HepG2 (cell line): ENCODE measurements around the gene PHF19. TPM values are rescaled to one million over a fixed set of nuclear protein-coding genes. Genes with fewer than 3 reads are reported as not detected.

Source experiments
- ATAC-seq: fragments of 200-7000 bp; cut with Tn5 transposase; 3 replicates; pipeline ENCODE4 v1.9.1; 2020; ENCODE audit warnings: mild to moderate bottlenecking, moderate library complexity
- BruUV-seq: library from RNA; stranded (reverse); fragments of 400-500 nt; replicated peaks from 2 replicates; lab custom pipeline; 2021; lab: Mats Ljungman, UMichigan
- CTCF ChIA-PET: fragments of 300-600 bp; formaldehyde crosslinking; extraction: SDS; loops from one replicate; lab custom pipeline; 2021; ENCODE audit warnings: low total read pairs, inconsistent platforms, low intra/inter-chr PET ratio; lab: Yijun Ruan, JAX
- POLR2A ChIA-PET: fragments of 350-600 bp; sonication (Branson Sonifier 250); formaldehyde crosslinking; loops from one replicate; lab custom pipeline; 2020; ENCODE audit warnings: antibody characterized with exemption, inconsistent platforms; lab: Yijun Ruan, JAX
- DNase-seq: peaks from one replicate; pipeline ENCODE4 v3.0.0-alpha.2; 2015; ENCODE audit warnings: low spot score
- FAIRE-seq: peaks from 3 replicates; lab custom pipeline; 2011; peaks lifted over from hg19 to GRCh38; lab: Jason Lieb, UNC
- H2AFZ ChIP-seq: one replicate; pipeline ENCODE4 v1.6.1; 2011; ENCODE audit warnings: low read length, inconsistent platforms
- H3K27ac ChIP-seq: fragments of 300-600 bp; 3 replicates; pipeline ENCODE4 v1.8.0; 2011; ENCODE audit warnings: mixed run types, mild to moderate bottlenecking, mixed read lengths, low read length, inconsistent platforms; ENCODE audit not compliant: insufficient read depth; ENCODE audit errors: extremely low read length
- H3K27me3 ChIP-seq, 2 experiments: fragments of 200-600 bp in 1 of 2; 2 replicates in 1 of 2; 3 replicates in 1 of 2; pipeline versions ENCODE4 v1.6.0 to v1.8.0; 2011; ENCODE audit warnings: low read length in 2 of 2, mild to moderate bottlenecking in 2 of 2, moderate library complexity in 2 of 2, inconsistent platforms in 1 of 2; ENCODE audit not compliant: insufficient read depth in 2 of 2, control insufficient read depth in 1 of 2
- H3K36me3 ChIP-seq, 2 experiments: fragments of 200-600 bp in 1 of 2; replicated peaks in 1 of 2; 2 replicates in 1 of 2; 3 replicates in 1 of 2; pipeline versions ENCODE4 v1.5.1 to v1.8.0; 2011; ENCODE audit warnings: low read length in 2 of 2, inconsistent platforms in 1 of 2; ENCODE audit not compliant: insufficient read depth in 2 of 2, control insufficient read depth in 1 of 2
- H3K4me1 ChIP-seq: 2 replicates; pipeline ENCODE4 v1.5.1; 2012; ENCODE audit warnings: low read length, inconsistent platforms; ENCODE audit not compliant: insufficient read depth
- H3K4me2 ChIP-seq: 2 replicates; pipeline ENCODE4 v1.6.0; 2011; ENCODE audit warnings: low read depth, low read length, inconsistent platforms
- H3K4me3 ChIP-seq, 3 experiments: fragments of 200-600 bp in 1 of 3; sonication (generic), shearing (Covaris generic) in 1 of 3; replicated peaks in 1 of 3; 2 replicates each; pipeline ENCODE4 v1.5.1; 2011 to 2016; ENCODE audit warnings: low read length in 3 of 3, inconsistent platforms in 2 of 3, low read depth in 2 of 3, mild to moderate bottlenecking in 2 of 3, control low read depth in 1 of 3, mixed read lengths in 1 of 3; ENCODE audit not compliant: insufficient read depth in 1 of 3
- H3K79me2 ChIP-seq: one replicate; pipeline ENCODE4 v1.6.1; 2011; ENCODE audit warnings: low read length, inconsistent platforms; ENCODE audit not compliant: insufficient read depth
- H3K9ac ChIP-seq: 2 replicates; pipeline ENCODE4 v1.6.0; 2011; ENCODE audit warnings: mild to moderate bottlenecking, low read depth, low read length, inconsistent platforms; ENCODE audit not compliant: insufficient read depth
- H3K9me3 ChIP-seq: 2 replicates; pipeline ENCODE4 v1.5.1; 2012; ENCODE audit warnings: mild to moderate bottlenecking, low read length
- H4K20me1 ChIP-seq: 2 replicates; pipeline ENCODE4 v1.6.0; 2011; ENCODE audit warnings: inconsistent platforms, mild to moderate bottlenecking, low read length, moderate library complexity; ENCODE audit not compliant: insufficient read depth
- ATF3 ChIP-seq: sonication (generic); formaldehyde crosslinking; IDR thresholded peaks from 2 replicates; pipeline ENCODE4 v1.4.0; 2020; ENCODE audit warnings: missing genetic modification reagents
- CEBPB ChIP-seq: IDR thresholded peaks from 2 replicates; pipeline ENCODE4 v1.6.1; 2011; ENCODE audit warnings: low read depth, low read length, improper control_type of control experiment, borderline replicate concordance
- DPF2 ChIP-seq: sonication (generic); formaldehyde crosslinking; IDR thresholded peaks from 2 replicates; pipeline ENCODE4 v1.4.0; 2020; ENCODE audit warnings: mild to moderate bottlenecking, low read depth, missing genetic modification reagents, borderline replicate concordance
- HOXA3 ChIP-seq: sonication (generic); formaldehyde crosslinking; IDR thresholded peaks from 2 replicates; pipeline ENCODE4 v1.5.0; 2020; ENCODE audit warnings: missing genetic modification reagents
- NRL ChIP-seq: sonication (generic); formaldehyde crosslinking; IDR thresholded peaks from 2 replicates; pipeline ENCODE4 v1.5.0; 2020; ENCODE audit warnings: missing genetic modification reagents, mild to moderate bottlenecking, moderate library complexity, borderline replicate concordance
- PCBP1 ChIP-seq: fragments of 200-400 bp; formaldehyde crosslinking; IDR thresholded peaks from 2 replicates; pipeline ENCODE4 v1.6.1; 2017; ENCODE audit warnings: mild to moderate bottlenecking, low read depth, low read length, borderline replicate concordance
- RELA ChIP-seq: sonication (generic); formaldehyde crosslinking; IDR thresholded peaks from 2 replicates; pipeline ENCODE4 v1.4.0; 2020; ENCODE audit warnings: missing genetic modification reagents
- TEAD2 ChIP-seq: sonication (generic); formaldehyde crosslinking; IDR thresholded peaks from 2 replicates; pipeline ENCODE4 v1.9.0; 2021; ENCODE audit warnings: missing genetic modification reagents
- XBP1 ChIP-seq: sonication (generic); formaldehyde crosslinking; IDR thresholded peaks from 2 replicates; pipeline ENCODE4 v1.5.0; 2020; ENCODE audit warnings: missing genetic modification reagents
- ZFP36 ChIP-seq: fragments of 150-350 bp; IDR thresholded peaks from 2 replicates; pipeline ENCODE4 v1.6.1; 2018; ENCODE audit warnings: borderline replicate concordance, low read length, low read depth; ENCODE audit not compliant: partially characterized antibody
- ZNF263 ChIP-seq: sonication (generic); formaldehyde crosslinking; IDR thresholded peaks from 2 replicates; pipeline ENCODE4 v1.4.0; 2020; ENCODE audit warnings: missing genetic modification reagents
- ZNF746 ChIP-seq: sonication (generic); formaldehyde crosslinking; IDR thresholded peaks from 2 replicates; pipeline ENCODE4 v1.8.0; 2022; ENCODE audit warnings: mild to moderate bottlenecking, missing genetic modification reagents
- ZSCAN21 ChIP-seq: sonication (generic); formaldehyde crosslinking; IDR thresholded peaks from 2 replicates; pipeline ENCODE4 v1.8.0; 2022; ENCODE audit warnings: mild to moderate bottlenecking, missing genetic modification reagents, moderate library complexity, borderline replicate concordance
- ZSCAN25 ChIP-seq: sonication (generic); formaldehyde crosslinking; IDR thresholded peaks from 2 replicates; pipeline ENCODE4 v1.8.0; 2022; ENCODE audit warnings: mild to moderate bottlenecking, missing genetic modification reagents
- WGBS: methylation state at CpG from one replicate; pipeline ENCODE4 v1.1.6; 2017; ENCODE audit warnings: low lambda C conversion rate; 5-methylcytosine and 5-hydroxymethylcytosine counted together
- in situ Hi-C: cut with HindIII; loops from 2 replicates; pipeline ENCODE4 v1.10.0; 2017; ENCODE audit warnings: low pct_unique_long_range_greater_than_20kb; ENCODE audit not compliant: extremely low pct_ligation_motif_present
- intact Hi-C: fragments of 100-400 bp; cut with micrococcal nuclease; formaldehyde crosslinking; loops from one replicate; pipeline ENCODE4 v1.10.0; 2022; ENCODE audit not compliant: unreplicated experiment
- polyA plus RNA-seq, 8 experiments: library from polyadenylated mRNA; depleted of rRNA in 3 of 8; stranded (reverse) in 7 of 8; unstranded in 1 of 8; fragments of >200 nt; fragmentation: Illumina TruSeq in 4 of 8; extraction: Trizol in 4 of 8; gene quantifications; 2 replicates each; pipeline versions ENCODE4 v1.2.1 to v1.2.3, GENCODE V29; 2011 to 2016; ENCODE audit warnings: low read depth in 4 of 8, missing spikeins in 1 of 8, mixed read lengths in 1 of 8; ENCODE audit not compliant: insufficient read depth in 1 of 8
- total RNA-seq, 5 experiments: library from RNA; depleted of rRNA; stranded (reverse); fragments of >200 nt; fragmentation: Illumina TruSeq; extraction: Trizol; gene quantifications; 2 replicates each; pipeline ENCODE4 v1.2.3, GENCODE V29; 2016; ENCODE audit warnings: low read depth in 1 of 5
- TF ChIP-seq, protein P1 (sequence below): IDR thresholded peaks from 2 replicates; pipeline ENCODE4 v1.6.1; 2016
- TF ChIP-seq, protein P2 (sequence below): sonication (generic); formaldehyde crosslinking; IDR thresholded peaks from 2 replicates; pipeline ENCODE4 v1.4.0; 2020; ENCODE audit warnings: missing genetic modification reagents

Gene PHF19
- total and polyA plus RNA-seq, 2 of the 13 experiments (the other 11 are each of a cell fraction or from before 2014, with no cell fraction given) = 29.7 to 41.3 TPM

DNA sequence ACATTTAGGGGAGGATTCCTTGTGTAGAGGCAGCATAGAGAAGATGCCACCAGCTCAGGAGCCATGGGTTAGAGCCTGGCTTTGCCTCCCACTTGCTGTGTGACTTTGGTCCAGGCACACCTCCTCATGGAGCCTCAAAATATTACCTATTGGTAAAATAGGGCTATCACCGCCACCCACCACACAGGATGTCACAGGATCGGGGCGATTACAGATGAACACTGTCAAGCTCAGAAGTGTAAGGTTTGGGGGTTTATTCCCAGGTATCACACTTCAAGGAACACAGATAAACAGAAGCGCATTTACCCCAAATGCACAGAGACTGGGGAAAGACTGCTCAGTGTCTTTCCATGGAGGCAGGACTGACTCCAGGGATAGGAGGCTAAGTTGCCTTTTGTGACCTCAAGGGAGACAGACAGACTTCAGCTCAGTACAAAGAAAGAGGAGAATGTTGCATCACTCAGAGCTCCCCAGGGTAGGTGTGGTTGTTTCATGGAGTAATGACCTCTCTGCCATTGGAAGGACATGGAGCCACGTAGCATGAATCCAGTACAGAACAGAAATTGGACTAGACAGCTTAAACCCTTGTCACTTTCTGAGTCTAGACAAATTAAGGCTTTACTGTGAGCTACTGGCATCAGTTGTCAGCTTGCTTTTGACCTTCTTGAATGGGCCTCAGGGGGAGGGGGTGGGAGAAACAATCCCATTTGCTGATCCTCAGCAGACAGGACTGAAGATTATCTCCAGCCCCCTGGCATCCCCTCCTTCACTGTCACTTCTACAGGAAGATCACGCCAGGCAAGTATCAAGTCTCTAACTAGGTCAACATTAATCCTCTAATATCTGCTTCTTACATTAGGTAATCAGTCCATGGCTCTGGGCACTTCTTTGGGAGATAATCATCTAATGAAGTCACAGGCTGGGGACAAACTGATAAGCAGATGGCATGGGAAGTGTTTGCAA lies 43.1 kb upstream of the PHF19 start (continued):
- no peak for TF ChIP-seq ATF3
- TF ChIP-seq CEBPB = peak; percentile 83

DNA sequence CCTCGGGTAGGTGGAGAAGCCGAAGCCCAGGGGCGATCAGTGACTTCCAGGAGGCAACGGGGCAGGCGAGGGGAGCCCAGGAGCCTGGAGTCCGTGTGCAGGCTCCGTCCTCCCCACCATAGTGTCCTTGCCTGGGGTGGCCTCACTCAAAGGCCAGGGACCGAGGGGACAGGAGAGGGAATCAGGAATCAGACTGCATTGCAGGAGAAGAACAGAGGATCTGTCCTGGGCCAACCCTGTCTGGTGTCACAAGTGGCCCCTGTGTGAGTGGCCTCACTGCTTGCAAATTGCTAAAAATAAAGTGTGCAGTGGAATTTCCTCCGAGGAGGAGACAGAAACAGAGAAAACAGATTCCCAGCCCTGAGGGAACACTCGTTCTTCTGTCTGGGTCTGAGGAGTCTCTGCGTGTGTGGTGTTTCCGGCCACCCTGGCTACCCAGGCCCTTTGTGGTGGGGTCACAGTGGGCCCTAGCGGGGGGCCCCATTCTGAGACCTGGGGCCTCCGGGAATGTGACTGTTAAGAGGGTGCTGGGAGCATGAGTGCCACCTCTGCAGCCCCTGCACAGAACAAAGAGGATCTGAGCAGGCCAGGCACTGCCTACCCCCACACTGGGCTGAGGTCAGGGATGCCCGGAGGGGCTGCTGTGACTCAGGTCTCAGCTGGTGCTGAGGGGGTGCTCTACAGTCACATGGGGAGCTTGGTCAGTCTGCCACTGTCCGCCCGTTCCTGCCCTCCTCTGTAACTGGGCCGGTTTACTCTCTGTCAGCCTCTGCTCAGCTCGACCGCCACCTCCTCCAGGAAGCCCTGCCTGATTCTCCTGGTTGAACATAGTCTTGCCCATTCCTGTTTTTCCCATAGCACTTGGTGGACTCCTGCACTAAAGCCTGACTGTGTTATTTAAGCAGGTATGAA lies 42.2 kb upstream of the PHF19 start:
- Histone ChIP-seq H3K9ac (no peak overlapping the region), H3K36me3 (no peaks in the 10 kb centered on the region), H3K4me3 (no peak overlapping the region; a peak in 1 of 6 replicates), H3K27ac (no peak overlapping the region), H3K9me3 (no peaks in the 10 kb centered on the region), H3K27me3 (no peaks in the 10 kb centered on the region; a peak in 1 of 5 replicates), H3K4me2 (peak overlapping the region; percentile 20; the same call in 1 of the 2 replicates), H3K4me1 (peaks cover 29% of the 10 kb centered on the region), H3K79me2 (no peaks in the 10 kb centered on the region), H2AFZ (no peak overlapping the region), H4K20me1 (no peaks in the 10 kb centered on the region)
- POLR2A ChIA-PET = interaction anchor here (1.0 kb wide), 1 partner anchor 10 kb away, joined by 3 read pairs; no protein-coding TSS in a partner anchor
- no peak for FAIRE-seq
- 40% methylated on average over 10 of the region's 20 CpGs for WGBS
- in situ Hi-C loops = no loop called here
- ATAC-seq = peak; percentile 41
- intact Hi-C loops = no loop called here
- DNase-seq = no peak
- BruUV-seq = no TSS peak
- CTCF ChIA-PET = no interaction called here
- TF ChIP-seq DPF2 (no peak), PCBP1 (no peak), XBP1 (CRISPR knock-in tag) (no peak), RELA (CRISPR knock-in tag) (no peak), ZFP36 (peak; percentile 46), NRL (CRISPR knock-in tag) (no peak), ZNF746 (CRISPR knock-in tag) (no peak), HOXA3 (no peak), ZSCAN25 (CRISPR knock-in tag) (no peak), TEAD2 (no peak), ZNF263 (CRISPR knock-in tag) (0 out of 2 replicates have a peak, but pooled peaks have one; percentile 40), ZSCAN21 (CRISPR knock-in tag) (no peak)
- TF ChIP-seq, protein P1, sequence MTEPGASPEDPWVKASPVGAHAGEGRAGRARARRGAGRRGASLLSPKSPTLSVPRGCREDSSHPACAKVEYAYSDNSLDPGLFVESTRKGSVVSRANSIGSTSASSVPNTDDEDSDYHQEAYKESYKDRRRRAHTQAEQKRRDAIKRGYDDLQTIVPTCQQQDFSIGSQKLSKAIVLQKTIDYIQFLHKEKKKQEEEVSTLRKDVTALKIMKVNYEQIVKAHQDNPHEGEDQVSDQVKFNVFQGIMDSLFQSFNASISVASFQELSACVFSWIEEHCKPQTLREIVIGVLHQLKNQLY (CRISPR knock-in tag) = no peak
- TF ChIP-seq, protein P2, sequence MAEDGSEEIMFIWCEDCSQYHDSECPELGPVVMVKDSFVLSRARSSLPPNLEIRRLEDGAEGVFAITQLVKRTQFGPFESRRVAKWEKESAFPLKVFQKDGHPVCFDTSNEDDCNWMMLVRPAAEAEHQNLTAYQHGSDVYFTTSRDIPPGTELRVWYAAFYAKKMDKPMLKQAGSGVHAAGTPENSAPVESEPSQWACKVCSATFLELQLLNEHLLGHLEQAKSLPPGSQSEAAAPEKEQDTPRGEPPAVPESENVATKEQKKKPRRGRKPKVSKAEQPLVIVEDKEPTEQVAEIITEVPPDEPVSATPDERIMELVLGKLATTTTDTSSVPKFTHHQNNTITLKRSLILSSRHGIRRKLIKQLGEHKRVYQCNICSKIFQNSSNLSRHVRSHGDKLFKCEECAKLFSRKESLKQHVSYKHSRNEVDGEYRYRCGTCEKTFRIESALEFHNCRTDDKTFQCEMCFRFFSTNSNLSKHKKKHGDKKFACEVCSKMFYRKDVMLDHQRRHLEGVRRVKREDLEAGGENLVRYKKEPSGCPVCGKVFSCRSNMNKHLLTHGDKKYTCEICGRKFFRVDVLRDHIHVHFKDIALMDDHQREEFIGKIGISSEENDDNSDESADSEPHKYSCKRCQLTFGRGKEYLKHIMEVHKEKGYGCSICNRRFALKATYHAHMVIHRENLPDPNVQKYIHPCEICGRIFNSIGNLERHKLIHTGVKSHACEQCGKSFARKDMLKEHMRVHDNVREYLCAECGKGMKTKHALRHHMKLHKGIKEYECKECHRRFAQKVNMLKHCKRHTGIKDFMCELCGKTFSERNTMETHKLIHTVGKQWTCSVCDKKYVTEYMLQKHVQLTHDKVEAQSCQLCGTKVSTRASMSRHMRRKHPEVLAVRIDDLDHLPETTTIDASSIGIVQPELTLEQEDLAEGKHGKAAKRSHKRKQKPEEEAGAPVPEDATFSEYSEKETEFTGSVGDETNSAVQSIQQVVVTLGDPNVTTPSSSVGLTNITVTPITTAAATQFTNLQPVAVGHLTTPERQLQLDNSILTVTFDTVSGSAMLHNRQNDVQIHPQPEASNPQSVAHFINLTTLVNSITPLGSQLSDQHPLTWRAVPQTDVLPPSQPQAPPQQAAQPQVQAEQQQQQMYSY (CRISPR knock-in tag) = no peak
